NCI-H2107 (cell line): ENCODE data around the gene CLN5.

ENCODE experiments used
- DNase-seq: peaks from one replicate; lab custom pipeline; 2025; lab: John Stamatoyannopoulos, UW

Gene CLN5

GRCh38 chr13:77016888-77017623, 25.2 kb downstream of the CLN5 start:
- no peak for DNase-seq

- no peak for DNase-seq
These were observed 27.9 kb downstream of the CLN5 start for GRCh38 chr13:77019756-77020155.

GRCh38 chr13:77022341-77022740, 30.5 kb downstream of the CLN5 start:
- DNase-seq: no peak

- DNase-seq: peak; percentile 44
These were observed 34.5 kb downstream of the CLN5 start for GRCh38 chr13:77026255-77026860.

GRCh38 chr13:77026861-77027621, 35.2 kb downstream of the CLN5 start, which contains the start of gene FBXL3:
Gene FBXL3 (minus strand): TSS chr13:77027159. CDS start chr13:77021860, 5,299 bp downstream.
- DNase-seq: peak; percentile 47

GRCh38 chr13:77028202-77028601, 36.3 kb downstream of the CLN5 start:
- no peak for DNase-seq

GRCh38 chr13:77029436-77029835, 37.6 kb downstream of the CLN5 start:
- DNase-seq: no peak

- no peak for DNase-seq
These were observed 39.9 kb downstream of the CLN5 start for GRCh38 chr13:77031656-77032243.

GRCh38 chr13:77033717-77034302, 41.9 kb downstream of the CLN5 start:
- DNase-seq: no peak

GRCh38 chr13:77034881-77035280, 43.0 kb downstream of the CLN5 start:
- DNase-seq: no peak

GRCh38 chr13:77036279-77036678, 44.4 kb downstream of the CLN5 start:
- no peak for DNase-seq

- no peak for DNase-seq
These were observed 47.1 kb downstream of the CLN5 start for GRCh38 chr13:77038907-77039480.

GRCh38 chr13:77040076-77040475, 48.2 kb downstream of the CLN5 start:
- no peak for DNase-seq

- no peak for DNase-seq
These were observed 49.0 kb downstream of the CLN5 start for GRCh38 chr13:77040835-77041234.

- no peak for DNase-seq
These were observed 50.8 kb downstream of the CLN5 start for GRCh38 chr13:77042566-77043177.

- DNase-seq: no peak
These were observed 55.9 kb downstream of the CLN5 start for GRCh38 chr13:77047649-77048343.

GRCh38 chr13:77048681-77049080, 56.8 kb downstream of the CLN5 start:
- DNase-seq: no peak

- DNase-seq: no peak
These were observed 61.3 kb downstream of the CLN5 start for GRCh38 chr13:77053192-77053591.
